ENCODE results near the gene RPS6KA5. TPM values are rescaled to one million over a fixed set of nuclear protein-coding genes. Genes with fewer than 3 reads are reported as not detected.
"Not testable (repeated sequence)": the region's sequence is repeated elsewhere in the genome, so short reads cannot be mapped to it uniquely, and the experiment has no call there.

Gene RPS6KA5
- total RNA-seq, 1 donor from 2014 or later: 0.21 TPM

GRCh38 chr14:91088585-91089235 is 28.3 kb upstream of the RPS6KA5 start:
- TF ChIP-seq, protein P1, sequence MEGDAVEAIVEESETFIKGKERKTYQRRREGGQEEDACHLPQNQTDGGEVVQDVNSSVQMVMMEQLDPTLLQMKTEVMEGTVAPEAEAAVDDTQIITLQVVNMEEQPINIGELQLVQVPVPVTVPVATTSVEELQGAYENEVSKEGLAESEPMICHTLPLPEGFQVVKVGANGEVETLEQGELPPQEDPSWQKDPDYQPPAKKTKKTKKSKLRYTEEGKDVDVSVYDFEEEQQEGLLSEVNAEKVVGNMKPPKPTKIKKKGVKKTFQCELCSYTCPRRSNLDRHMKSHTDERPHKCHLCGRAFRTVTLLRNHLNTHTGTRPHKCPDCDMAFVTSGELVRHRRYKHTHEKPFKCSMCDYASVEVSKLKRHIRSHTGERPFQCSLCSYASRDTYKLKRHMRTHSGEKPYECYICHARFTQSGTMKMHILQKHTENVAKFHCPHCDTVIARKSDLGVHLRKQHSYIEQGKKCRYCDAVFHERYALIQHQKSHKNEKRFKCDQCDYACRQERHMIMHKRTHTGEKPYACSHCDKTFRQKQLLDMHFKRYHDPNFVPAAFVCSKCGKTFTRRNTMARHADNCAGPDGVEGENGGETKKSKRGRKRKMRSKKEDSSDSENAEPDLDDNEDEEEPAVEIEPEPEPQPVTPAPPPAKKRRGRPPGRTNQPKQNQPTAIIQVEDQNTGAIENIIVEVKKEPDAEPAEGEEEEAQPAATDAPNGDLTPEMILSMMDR (IDR thresholded peaks at IDR 0.05): no peak
- H3K27ac ChIP-seq: no peak overlapping the region

GRCh38 chr14:91087470-91087869 is 27.0 kb upstream of the RPS6KA5 start:
- H3K4me3 ChIP-seq; H3K27ac ChIP-seq; H3K9me3 ChIP-seq; H3K4me1 ChIP-seq; H3K36me3 ChIP-seq; DNase-seq (ENCODE audit: low spot score in 2 of 2); intact Hi-C loops (cut with DNase I); H3K27me3 ChIP-seq: not testable (repeated sequence)

More at GRCh38 chr14:91088585-91089235, 28.3 kb upstream of the RPS6KA5 start:
- no peaks in the 10 kb centered on the region for H3K27me3 ChIP-seq
- H3K4me3 ChIP-seq: no peak overlapping the region
- H3K9me3 ChIP-seq: no peaks in the 10 kb centered on the region
- H3K36me3 ChIP-seq: no peaks in the 10 kb centered on the region
- H3K4me1 ChIP-seq: no peaks in the 10 kb centered on the region
- no peak for DNase-seq (ENCODE audit: low spot score in 2 of 2)
- intact Hi-C loops (cut with DNase I): no loop called here

GRCh38 chr14:91084516-91084915 is 24.1 kb upstream of the RPS6KA5 start:
- no peaks in the 10 kb centered on the region for H3K9me3 ChIP-seq
- H3K4me1 ChIP-seq: no peaks in the 10 kb centered on the region
- no peaks in the 10 kb centered on the region for H3K36me3 ChIP-seq
- TF ChIP-seq, protein P1 (IDR thresholded peaks at IDR 0.05): no peak
- no peaks in the 10 kb centered on the region for H3K27me3 ChIP-seq
- H3K4me3 ChIP-seq: no peak overlapping the region
- DNase-seq (ENCODE audit: low spot score in 2 of 2): no peak
- intact Hi-C loops (cut with DNase I): no loop called here
- H3K27ac ChIP-seq: no peak overlapping the region

DNA sequence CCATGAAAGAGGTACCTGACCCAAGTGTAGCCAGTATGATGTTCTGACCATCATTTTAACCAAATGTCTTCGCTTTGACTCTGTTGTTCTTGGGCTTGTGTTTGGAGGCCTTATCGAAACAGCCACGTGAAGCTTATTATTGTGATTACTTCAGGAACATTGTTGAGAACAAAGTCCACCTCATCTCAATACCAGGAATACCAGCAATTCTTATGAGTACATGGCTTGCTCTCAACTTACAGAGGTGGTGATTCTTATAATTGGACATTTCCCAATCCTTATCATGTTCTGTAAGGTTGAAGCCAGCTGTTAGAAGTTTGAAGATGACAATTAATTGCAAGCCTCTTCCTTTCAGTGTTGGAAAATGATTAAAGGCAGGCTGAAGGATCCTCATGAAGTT is 21.8 kb upstream of the RPS6KA5 start:
- no peaks in the 10 kb centered on the region for H3K27me3 ChIP-seq
- no peak for DNase-seq (ENCODE audit: low spot score in 2 of 2)
- no peaks in the 10 kb centered on the region for H3K4me1 ChIP-seq
- H3K27ac ChIP-seq: no peak overlapping the region
- intact Hi-C loops (cut with DNase I): no loop called here
- H3K4me3 ChIP-seq: no peak overlapping the region
- no peaks in the 10 kb centered on the region for H3K36me3 ChIP-seq
- TF ChIP-seq, protein P1 (IDR thresholded peaks at IDR 0.05): no peak
- H3K9me3 ChIP-seq: no peaks in the 10 kb centered on the region

DNA sequence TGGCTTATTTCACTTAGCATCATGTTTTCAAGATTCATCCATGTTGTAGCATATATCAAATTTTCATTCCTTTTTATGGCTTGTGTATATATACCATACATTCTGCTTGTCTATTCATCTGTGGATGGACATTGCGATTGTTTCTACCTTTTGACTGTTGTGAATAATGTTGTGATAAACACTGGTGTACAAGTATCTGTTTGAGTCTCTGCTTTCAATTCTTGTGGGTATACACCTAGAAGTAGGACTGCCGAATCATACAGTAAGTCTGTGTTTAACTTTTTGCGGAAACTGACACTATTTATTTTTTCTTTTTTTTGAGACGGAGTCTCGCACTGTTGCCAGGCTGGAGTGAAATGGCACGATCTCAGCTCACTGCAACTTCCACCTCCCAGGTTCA is 19.6 kb upstream of the RPS6KA5 start:
- Histone ChIP-seq H3K27ac (no peak overlapping the region), H3K9me3 (no peaks in the 10 kb centered on the region), H3K27me3 (no peaks in the 10 kb centered on the region), H3K36me3 (no peaks in the 10 kb centered on the region), H3K4me1 (no peaks in the 10 kb centered on the region), H3K4me3 (no peak overlapping the region)
- TF ChIP-seq, protein P1 (IDR thresholded peaks at IDR 0.05): no peak
- intact Hi-C loops (cut with DNase I): no loop called here
- DNase-seq (ENCODE audit: low spot score in 2 of 2): no peak

GRCh38 chr14:91078095-91078737 is 17.8 kb upstream of the RPS6KA5 start:
- H3K27ac ChIP-seq: no peak overlapping the region
- no peaks in the 10 kb centered on the region for H3K4me1 ChIP-seq
- H3K9me3 ChIP-seq: no peaks in the 10 kb centered on the region
- TF ChIP-seq, protein P1 (IDR thresholded peaks at IDR 0.05): no peak
- no peak overlapping the region for H3K4me3 ChIP-seq
- no peaks in the 10 kb centered on the region for H3K27me3 ChIP-seq
- no peaks in the 10 kb centered on the region for H3K36me3 ChIP-seq
- intact Hi-C loops (cut with DNase I): no loop called here
- DNase-seq (ENCODE audit: low spot score in 2 of 2): no peak

Data from ascending aorta (tissue), 2 donors.